Astrocyte of the spinal cord (primary cell): Measurements from ENCODE around the gene CAMP.
A peak's percentile ranks its signal among the peaks of the same experiment; 100 is the strongest.

ENCODE experiments used
- DNase-seq: peaks from one replicate; pipeline ENCODE4 v3.0.0; 2011; ENCODE audit warnings: low read depth, low spot score
- H3K4me3 ChIP-seq: 2 replicates; pipeline ENCODE4 v1.5.1; 2011; ENCODE audit warnings: low read depth, mild to moderate bottlenecking, low read length, moderate library complexity
- CTCF ChIP-seq: IDR thresholded peaks from 2 replicates; pipeline ENCODE4 v1.5.1; 2012; ENCODE audit warnings: low read depth, mild to moderate bottlenecking, low read length, inconsistent platforms
- in situ Hi-C: cut with HindIII; loops from 2 replicates; pipeline ENCODE4 v1.10.0; 2017; ENCODE audit warnings: low sequenced_read_pairs

CAMP gene

GRCh38 chr3:48220746-48221145 is 2.5 kb upstream of the CAMP start:
- no peak for DNase-seq
- no peak overlapping the region for H3K4me3 ChIP-seq
- no peak for TF ChIP-seq CTCF
- in situ Hi-C loops: no loop called here

GRCh38 chr3:48225587-48225986 is 2.3 kb downstream of the CAMP start:
- DNase-seq: no peak
- no peak for TF ChIP-seq CTCF
- in situ Hi-C loops: no loop called here
- no peak overlapping the region for H3K4me3 ChIP-seq

- in situ Hi-C loops: no loop called here
- TF ChIP-seq CTCF: no peak
- H3K4me3 ChIP-seq: no peak overlapping the region
- no peak for DNase-seq
Measured at GRCh38 chr3:48226939-48227338, 3.6 kb downstream of the CAMP start.

- no peak for TF ChIP-seq CTCF
- H3K4me3 ChIP-seq: no peak overlapping the region
- in situ Hi-C loops: no loop called here
- DNase-seq: no peak
Measured at GRCh38 chr3:48232232-48232631, 8.9 kb downstream of the CAMP start.

GRCh38 chr3:48232734-48233133 is 9.4 kb downstream of the CAMP start:
- H3K4me3 ChIP-seq: no peak overlapping the region
- peak; percentile 68 for TF ChIP-seq CTCF
- peak; percentile 61 for DNase-seq
- in situ Hi-C loops: no loop called here

GRCh38 chr3:48233542-48233941 is 10.2 kb downstream of the CAMP start:
- DNase-seq: no peak
- no peak overlapping the region for H3K4me3 ChIP-seq
- in situ Hi-C loops: no loop called here
- TF ChIP-seq CTCF: no peak

- DNase-seq: no peak
- H3K4me3 ChIP-seq: no peak overlapping the region
- no peak for TF ChIP-seq CTCF
- in situ Hi-C loops: no loop called here
Measured at GRCh38 chr3:48236531-48236930, 13.2 kb downstream of the CAMP start.
